Fibroblast of pulmonary artery (primary cell): ENCODE data around the gene RND3.

Source experiments
- DNase-seq: peaks from one replicate; pipeline ENCODE4 v3.0.0-alpha.2; 2010; ENCODE audit warnings: low read depth
- H3K4me3 ChIP-seq: replicated peaks from 2 replicates; pipeline ENCODE4 v1.5.1; 2011; ENCODE audit warnings: low read depth, mild to moderate bottlenecking, control low read depth, low read length, moderate library complexity
- CTCF ChIP-seq: IDR thresholded peaks from 2 replicates; pipeline ENCODE4 v1.5.1; 2011; ENCODE audit warnings: mild to moderate bottlenecking, control low read depth, low read length, inconsistent platforms; ENCODE audit errors: missing control alignments

RND3 gene

GRCh38 chr2:150482111-150482510 is 5.4 kb downstream of the RND3 start:
- no peak for DNase-seq
- no peak for TF ChIP-seq CTCF
- no peak overlapping the region for H3K4me3 ChIP-seq

DNA sequence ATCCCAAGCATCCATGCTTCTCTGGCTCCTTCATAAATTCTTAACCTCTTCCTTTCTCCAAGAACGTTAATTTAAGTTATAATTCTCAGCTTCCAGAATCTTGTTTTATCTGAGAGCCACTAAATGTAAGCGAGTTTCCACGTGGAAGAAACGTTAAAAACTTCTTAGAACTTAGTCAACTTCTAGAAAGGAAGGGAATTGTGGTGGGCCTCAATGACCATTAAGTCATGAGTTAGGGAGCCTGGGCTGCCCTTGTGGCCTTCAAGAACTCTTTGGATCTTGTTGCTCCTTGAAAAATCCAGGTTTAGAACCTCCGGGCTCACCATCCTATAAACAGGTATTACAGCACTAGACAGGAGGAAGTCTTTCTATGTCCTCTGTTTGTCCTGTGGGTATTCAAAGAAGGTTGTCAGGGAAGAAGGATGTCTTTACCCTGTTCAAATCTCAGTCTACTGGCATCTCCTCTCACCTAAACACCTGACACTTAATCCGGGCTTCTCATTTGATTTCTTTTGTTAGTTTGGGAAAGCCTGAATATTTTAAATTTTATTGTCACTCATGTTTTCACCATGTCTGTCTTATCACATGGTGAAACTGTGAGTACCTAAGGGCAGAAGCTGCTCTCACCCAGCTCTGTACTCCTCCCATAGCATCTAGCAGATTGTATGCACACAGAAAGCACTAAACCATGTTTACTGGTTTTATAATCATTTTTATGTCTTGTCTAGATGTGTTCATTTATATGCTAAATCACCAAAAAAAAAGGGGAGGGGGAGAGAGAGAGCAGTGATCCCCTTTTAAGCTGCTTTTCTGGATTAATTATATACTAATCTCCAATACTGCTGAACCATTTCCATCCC is 6.3 kb downstream of the RND3 start:
- no peak overlapping the region for H3K4me3 ChIP-seq

DNA sequence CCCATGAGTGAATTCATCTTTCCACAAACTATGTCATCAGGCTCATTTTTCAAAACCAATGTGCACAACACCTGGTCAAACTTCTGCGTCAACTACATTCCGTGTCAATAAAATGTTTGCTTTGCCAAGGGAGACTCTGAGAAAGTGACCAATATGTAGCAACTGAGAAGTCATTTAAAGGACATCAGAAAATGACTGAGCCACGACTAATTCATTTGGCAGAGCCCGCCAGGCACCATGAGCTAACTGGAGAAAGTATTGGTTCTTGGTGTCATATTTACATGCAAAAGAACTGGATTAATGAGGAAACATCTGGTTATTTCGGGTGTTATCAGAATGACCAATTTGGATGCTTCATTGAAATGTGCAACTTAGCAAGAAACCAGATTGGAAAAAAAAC is 7.2 kb downstream of the RND3 start:
- no peak for DNase-seq
- TF ChIP-seq CTCF = no peak
- no peak overlapping the region for H3K4me3 ChIP-seq

More for the DNA sequence above, 6.3 kb downstream of the RND3 start:
- no peak for TF ChIP-seq CTCF
- DNase-seq = no peak

DNA sequence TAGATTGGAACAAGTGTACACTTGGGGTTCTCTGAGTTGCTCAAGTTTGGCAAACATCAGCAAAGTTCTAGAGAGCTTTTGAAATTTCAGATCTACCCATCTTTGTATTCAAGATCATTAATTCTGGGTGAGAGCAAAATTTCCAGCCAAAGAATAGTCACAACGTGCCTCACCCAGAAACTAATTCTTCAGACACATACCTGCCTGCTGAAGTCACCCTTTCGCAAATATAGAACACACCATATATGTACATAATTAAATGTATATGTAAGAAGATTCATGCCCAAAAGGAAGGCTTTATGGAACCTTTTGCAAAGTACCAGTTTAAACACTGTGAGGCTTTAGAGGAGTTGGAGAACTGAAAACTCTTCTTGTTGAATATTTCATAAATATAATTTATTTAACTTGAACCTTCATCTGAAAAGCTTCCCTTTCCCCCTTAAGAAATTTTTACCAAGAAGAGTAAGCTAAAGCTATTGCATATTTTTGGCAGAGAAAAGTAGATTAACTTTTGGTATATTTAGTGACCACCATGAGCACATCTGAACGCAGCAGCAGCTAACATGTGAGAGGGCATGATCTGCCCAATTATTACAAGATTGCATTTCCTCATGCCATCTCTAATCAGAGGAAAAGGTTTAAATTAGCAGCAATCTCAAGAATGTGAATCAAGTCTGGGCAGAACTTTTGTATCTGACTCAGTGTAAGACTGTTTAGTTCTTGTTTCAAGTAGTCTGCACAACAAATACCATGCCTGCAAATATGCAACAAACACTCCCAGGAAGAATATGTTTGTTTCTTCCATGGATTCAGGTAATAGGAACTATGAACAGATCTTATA is 8.2 kb downstream of the RND3 start:
- peak overlapping the region; percentile 6 for H3K4me3 ChIP-seq
- TF ChIP-seq CTCF = no peak
- no peak for DNase-seq

GRCh38 chr2:150478200-150478974 is 9.1 kb downstream of the RND3 start:
- no peak for DNase-seq
- TF ChIP-seq CTCF = no peak
- peak overlapping the region; percentile 18 for H3K4me3 ChIP-seq

DNA sequence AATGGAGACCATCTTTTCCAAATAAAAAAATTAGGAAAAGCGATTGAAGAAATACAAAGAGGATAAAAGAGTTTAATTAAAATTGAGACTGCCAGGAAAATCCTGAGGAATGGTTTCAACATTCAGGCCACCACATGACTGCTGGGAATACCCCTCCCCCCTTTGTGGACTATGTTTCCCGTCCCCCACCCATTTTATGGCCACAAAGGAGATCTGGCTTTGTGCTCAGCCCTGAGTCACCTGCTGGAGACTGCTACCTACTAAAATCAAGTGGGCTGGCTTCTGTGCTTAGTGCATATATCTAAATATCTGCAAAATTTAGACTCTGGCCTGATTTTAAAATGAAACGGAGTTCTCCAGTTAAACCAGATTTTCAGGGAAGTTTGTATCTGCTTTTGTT is 10.1 kb downstream of the RND3 start:
- DNase-seq = no peak
- TF ChIP-seq CTCF = no peak
- H3K4me3 ChIP-seq = no peak overlapping the region
